CD4-positive, alpha-beta T cell treated with Interleukin-17A for 1 hour (primary cell): Measurements from ENCODE around the gene ARMC2.

ENCODE experiments used
- DNase-seq: peaks from one replicate; pipeline ENCODE4 v3.0.0-alpha.2; 2020

Gene ARMC2

DNA sequence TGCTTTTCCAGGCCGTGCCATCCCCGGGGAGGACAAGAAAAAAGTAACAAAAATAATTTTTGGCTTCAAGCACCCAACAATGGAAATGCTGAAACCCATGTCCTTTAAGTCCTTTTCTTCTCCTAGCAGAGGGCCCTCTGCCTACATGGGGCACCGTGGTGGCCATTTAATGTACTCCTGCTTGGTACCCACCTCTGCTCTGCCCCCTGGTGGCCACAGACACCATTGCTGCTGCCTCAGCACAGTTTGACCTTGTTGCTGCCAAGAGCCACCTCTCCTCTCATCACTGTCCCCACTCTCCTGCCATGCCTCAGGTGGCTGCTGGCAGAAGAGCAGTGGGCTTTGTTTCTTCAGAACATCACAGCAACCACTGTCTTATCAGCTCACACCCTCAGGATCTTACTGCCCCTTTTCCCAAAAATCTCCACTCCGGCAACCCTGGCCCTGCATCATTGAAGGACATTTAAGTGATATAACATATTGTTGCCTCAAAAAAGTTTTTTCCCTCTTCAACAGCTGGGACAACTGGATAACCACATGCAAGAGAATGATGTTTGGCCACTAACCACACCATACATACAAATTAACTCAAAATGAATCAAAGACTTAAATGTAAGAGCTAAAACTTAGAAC lies 12.9 kb upstream of the ARMC2 start:
- DNase-seq = peak; percentile 86

DNA sequence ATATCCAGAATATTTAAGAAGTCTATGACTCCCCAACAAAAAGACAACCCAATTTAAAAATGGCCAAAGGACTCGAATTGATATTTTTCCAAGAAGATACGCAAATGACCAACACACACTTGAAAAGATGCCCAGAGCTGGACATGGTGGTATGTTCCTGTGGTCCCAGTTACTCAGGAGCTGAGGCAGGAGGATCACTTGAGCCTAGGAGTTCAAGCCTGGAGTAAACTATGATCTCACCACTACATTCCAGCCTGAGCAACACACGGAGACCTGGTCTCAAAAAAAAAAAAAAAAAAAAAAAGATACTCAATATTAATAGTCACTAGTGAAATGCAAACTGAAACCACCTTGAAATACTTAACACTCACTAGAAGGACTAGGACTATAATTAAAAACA lies 12.2 kb upstream of the ARMC2 start:
- DNase-seq = no peak

- peak; percentile 40 for DNase-seq
These were observed 10.8 kb upstream of the ARMC2 start for GRCh38 chr6:108837236-108837971.

- DNase-seq = peak; percentile 21
These were observed 10.0 kb upstream of the ARMC2 start for GRCh38 chr6:108838101-108838717.

- DNase-seq = no peak
These were observed 9.1 kb upstream of the ARMC2 start for GRCh38 chr6:108839083-108839642.

GRCh38 chr6:108840919-108841318 lies 7.3 kb upstream of the ARMC2 start:
- DNase-seq = no peak

- DNase-seq = peak; percentile 27
These were observed 6.8 kb upstream of the ARMC2 start for GRCh38 chr6:108841377-108841855.

GRCh38 chr6:108844135-108844534 lies 4.1 kb upstream of the ARMC2 start:
- DNase-seq = no peak

- no peak for DNase-seq
These were observed 3.1 kb upstream of the ARMC2 start for GRCh38 chr6:108845145-108845544.

DNA sequence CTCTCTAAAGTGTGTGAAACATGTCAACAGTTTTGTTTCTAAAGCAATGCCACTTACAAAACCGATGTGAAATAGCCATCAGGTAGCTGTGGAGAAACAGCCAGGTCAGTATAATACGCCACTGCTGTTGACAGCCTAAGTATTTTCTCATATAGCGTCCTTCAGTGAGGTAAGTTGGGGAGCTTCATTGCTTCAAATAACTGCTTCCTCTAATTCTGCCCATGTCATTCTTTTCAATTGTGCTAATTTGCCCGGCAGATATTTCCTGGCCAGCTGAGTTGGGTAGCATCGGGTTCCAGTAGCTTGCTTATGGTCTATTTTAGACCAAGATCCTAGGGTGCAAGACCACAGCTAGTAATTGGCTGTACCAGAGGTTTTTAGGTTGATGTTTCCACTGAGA lies 2.1 kb upstream of the ARMC2 start:
- no peak for DNase-seq

- no peak for DNase-seq
These were observed 1.6 kb upstream of the ARMC2 start for GRCh38 chr6:108846628-108847027.

DNA sequence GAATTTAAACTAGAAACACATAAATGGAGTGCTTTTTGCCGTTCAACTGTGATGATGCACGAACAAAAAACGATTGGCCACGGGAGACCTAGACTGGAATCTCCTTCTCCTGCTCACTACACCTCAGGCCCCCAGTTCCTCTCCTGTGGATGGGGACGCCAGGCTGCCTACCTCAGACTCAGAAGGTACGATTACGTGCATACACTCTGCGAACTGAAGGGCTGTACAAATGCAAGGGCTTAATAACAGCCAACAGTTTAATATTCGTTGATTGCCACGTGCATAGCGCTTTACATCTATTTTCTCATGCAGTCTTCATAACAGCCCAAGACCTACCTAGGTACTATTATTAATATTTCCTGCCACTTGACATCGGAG lies 495 bp upstream of the ARMC2 start:
- DNase-seq = no peak

DNA sequence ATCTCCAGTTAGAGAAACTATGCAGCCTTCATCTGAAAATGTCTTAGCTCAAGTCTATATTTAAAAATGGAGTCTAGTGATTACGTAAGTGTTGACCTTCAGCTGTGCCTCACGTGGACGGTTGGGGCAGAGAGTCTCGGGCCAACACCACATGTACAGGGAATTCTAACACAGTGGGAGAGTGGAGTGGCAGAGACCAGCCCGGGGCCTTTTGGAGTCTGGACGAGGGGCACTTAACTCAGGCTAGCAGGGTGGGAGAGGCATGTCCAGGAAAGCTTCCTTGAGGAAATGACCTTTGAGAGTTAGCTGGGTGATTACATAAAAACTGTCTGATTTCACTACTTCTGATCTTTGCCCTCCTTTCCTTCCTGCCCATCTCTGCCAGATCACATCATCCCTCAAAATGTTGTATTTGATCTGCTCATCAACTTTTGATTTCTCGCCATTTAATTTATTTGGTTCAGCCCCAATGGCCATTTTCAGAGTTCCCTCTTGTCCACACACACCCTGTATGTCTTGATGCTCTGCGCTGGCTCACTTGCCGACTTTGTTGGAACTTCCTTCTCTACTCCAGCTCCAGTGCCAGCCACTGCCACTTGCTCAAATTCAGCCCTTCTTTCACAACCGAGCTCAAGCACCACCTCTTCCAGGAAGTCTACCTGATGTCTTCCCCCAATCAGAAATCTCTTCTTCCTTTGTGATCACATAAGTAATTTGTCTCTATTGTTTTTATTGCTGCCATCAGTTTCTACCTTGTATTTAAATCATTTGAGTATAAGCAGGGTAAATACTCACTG lies 2.6 kb downstream of the ARMC2 start:
- no peak for DNase-seq

DNA sequence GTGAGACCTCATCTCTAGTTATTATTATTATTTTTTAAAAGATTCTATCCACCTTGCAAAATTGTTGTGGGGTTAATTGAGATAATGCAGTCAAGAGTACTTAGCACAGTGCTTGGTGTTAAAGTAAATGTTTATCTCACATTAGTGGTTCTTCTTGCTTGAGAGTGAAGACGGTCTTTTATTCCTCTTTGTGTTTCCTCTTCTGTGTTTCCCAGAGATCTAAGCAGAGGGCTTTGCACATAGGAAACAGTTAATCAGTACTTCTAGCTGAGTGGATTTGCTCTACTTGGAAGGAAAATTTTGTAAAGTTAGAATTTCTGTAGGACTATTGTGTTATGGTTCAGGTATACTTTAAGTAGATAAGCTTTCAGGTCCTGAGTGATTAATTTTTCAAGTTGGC lies 3.5 kb downstream of the ARMC2 start:
- DNase-seq = no peak

DNA sequence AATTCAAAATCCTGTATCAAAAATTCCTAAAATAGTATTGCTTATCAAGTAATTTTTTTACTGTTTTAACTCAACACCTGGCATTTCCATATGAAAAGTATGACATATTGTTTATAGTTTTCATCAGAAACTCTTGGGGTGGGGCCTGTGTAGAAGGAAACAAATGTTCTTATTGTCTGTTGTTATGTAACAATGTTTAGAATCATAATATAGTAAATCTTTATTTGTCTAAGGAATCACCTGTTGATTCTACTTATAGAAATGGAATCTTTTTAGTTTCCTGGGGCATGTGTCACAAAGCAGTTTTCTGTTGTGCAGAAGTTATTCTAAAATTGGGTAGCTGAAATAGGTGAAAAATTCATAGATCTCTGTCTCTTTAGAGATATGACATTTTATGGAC lies 4.9 kb downstream of the ARMC2 start:
- DNase-seq = no peak

DNA sequence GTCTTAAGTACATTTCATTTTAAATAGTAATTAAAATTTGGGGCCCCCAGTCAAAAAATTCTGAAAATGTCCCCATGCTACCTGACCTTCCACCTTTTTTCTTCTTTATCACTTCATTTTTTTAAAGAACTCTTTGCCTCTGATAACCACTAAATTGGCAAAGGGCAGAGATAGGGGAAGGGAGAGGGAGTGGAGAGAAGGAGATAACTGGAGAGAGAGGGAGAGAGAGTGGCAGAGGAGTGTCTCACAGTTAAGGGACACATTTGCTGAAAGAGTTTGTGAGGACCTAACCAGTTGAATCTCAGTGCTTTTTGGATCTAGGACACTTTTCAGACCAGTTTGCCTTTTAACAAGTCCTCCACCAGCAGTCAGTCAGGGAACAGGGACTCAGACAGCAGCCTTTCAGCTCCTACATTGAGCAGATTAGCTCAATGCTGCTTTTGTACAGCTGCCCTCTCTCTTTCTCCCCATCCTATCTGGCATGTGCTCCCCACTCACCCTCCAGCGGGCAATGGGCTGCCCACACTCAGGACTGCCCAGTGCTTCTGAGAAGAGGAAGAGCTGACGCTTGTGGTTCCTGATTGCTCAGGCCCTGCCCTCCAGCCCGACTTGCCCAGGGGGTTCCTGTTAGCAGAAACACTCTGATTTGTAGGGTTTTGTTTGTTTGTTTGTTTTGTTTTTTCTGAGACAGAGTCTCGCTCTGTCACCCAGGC lies 14.4 kb downstream of the ARMC2 start:
- no peak for DNase-seq

- DNase-seq = peak; percentile 34
These were observed 17.6 kb downstream of the ARMC2 start for GRCh38 chr6:108865751-108866286.

- no peak for DNase-seq
These were observed 18.6 kb downstream of the ARMC2 start for GRCh38 chr6:108866798-108867197.

GRCh38 chr6:108868647-108869046 lies 20.4 kb downstream of the ARMC2 start:
- no peak for DNase-seq

- DNase-seq = no peak
These were observed 21.7 kb downstream of the ARMC2 start for GRCh38 chr6:108869876-108870275.

DNA sequence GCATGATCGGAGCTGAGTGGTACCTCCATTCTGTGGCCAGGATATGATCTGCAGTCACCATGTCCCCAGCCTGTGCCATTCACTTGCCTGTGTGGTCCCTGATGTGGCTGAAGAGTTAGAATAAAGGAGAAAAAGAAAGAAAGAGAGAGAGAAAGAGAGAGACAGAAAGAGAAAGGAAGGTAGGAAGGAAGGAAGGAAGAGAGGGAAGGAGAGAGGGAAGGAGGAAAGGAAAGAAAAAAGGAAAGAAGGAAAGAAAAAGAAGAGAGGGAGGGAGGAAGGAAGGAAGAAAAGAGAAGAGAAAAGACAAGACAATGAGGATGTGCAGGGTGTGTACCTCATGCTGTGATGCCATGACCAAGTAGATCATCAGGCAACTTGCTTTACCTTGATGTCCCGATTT lies 22.1 kb downstream of the ARMC2 start:
- DNase-seq = no peak

DNA sequence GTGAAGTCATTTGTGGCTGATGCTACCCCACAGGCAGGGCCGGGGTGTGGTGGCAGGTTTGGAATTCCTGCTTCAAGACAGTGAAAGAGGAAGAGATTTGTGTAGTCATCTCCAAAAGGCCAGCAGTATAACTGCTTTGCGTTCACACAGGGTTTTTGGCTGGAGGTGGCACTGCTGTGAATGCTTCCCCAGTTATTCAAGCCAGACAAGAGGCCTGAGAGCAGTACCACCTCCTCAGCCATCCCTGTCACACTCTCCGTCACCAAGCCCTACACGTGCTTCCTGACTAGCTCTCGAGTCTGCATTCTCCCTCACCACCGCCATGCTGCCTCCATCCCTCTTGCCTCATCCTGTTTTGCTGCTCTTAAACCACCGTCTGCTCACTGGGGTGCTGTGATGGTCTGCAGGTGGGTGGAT lies 23.9 kb downstream of the ARMC2 start:
- DNase-seq = peak; percentile 48
